GM19324 (cell line): ENCODE measurements around the gene NEK9.
"Not testable (repeated sequence)": the region's sequence is repeated elsewhere in the genome, so short reads cannot be mapped to it uniquely, and the experiment has no call there.

ENCODE experiments used
- ATAC-seq: cut with Tn5 transposase; IDR thresholded peaks from one replicate; pipeline ENCODE4 v1.9.1; 2021; ENCODE audit warnings: mild to moderate bottlenecking, moderate library complexity; ENCODE audit not compliant: unreplicated experiment, low FRiP score

NEK9 gene

DNA sequence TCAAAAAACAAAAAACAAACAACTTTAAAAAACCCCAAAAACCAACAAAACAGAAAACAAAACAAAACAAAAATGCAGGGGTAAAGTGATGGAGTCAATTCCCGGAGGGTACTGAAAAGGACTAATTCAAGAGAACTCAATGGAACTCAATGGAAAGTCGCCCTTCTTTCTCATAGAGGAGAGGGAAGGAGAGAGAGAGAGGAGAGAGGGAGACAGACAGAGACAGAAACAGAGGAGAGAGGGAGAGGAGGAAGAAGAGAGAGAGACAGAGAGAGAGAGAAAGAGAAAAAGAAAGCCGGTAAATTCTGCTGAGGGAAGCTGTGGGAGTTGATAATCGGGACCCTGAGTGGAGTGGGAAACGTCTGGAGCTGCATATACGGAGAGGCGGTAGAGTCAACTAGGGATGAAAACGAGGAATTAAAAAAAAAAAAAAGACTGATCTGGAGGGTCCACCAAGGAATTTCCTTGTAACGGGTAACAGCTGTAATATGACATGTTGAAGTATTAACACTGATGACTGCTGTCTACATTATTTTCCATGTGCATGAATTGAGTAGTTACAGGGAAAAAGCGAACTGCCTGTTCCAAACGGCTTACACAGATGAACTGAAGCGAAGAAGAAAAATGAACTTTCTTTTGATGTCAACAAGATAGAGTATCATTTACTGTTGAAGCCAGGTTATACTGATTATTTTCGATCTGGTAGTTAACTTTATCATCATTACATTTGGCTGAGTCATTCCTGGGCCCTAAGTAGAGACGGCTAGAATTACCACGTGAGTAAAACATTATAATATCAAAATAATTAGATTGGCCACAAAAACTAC, 58.3 kb downstream of the NEK9 start:
- ATAC-seq = no peak

DNA sequence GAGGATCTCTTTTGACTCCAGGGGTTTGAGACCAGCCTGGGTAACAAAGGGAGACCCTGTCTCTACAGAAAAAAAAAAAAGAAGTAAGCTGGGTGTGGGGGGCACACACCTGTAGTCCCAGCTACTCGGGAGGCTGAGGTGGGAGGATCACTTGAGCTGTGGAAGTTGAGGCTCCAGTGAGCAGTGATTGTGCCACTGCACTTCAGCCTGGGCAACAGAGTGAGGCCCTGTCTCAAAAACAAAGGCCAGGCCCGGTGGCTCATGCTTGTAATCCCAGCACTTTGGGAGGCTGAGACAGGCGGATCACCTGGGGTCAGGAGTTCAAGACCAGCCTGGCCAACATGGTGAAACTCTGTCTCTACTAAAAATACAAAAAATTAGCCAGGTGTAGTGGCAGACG, 59.1 kb downstream of the NEK9 start:
- not testable (repeated sequence) for ATAC-seq

DNA sequence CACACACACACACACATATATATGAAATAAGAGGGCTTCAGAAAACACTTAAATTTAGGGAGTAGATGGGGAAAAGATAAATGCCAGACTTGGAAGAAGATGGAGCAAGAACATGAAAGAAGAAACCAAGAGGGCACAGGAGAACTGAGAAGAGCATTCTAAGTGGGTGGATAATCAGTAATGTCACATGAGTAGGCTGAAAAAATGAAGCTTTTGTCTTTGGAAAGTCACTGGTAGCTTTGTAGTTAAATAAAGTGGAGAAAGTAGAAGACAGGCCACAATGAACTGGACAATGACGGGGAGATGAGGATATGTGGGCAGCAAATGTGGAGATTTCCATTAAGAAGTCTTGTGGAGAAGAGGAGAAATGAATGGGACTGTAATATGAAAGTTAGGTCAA, 59.6 kb downstream of the NEK9 start:
- no peak for ATAC-seq

DNA sequence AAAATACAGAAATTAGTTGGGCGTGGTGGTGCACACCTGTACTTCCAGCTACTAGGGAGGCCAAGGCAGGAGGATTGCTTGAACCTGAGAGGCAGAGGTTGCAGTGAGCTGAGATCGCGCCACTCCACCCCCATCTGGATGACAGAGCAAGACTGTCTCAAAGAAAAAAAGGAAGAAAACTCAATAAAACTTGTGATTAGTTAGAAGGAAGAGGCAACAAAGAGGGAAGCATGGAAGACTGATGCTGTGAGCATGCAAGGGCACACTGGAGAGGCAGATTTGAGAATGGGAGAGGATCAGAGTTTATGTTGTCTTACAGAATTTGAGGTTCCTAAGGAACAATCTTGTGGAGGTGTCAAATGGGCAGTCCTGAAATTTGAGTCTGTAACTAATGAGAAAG, 60.2 kb downstream of the NEK9 start:
- no peak for ATAC-seq

DNA sequence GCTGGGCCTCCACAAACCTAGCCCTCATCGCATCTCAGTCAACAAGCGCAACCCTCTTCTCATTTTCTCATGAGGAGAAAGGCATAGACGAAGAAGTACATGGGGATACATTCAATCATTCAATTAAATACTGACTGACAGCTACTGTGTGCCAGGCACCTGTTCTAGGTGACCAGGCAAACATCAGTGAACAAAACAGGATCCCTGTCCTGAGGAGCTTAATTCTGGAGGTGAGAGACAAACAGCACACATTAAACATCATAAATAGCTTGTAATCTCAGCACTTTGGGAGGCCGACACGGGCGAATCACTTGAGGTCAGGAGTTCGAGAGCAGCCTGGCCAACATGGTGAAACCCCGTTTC, 62.7 kb downstream of the NEK9 start:
- peak; percentile 10 for ATAC-seq

DNA sequence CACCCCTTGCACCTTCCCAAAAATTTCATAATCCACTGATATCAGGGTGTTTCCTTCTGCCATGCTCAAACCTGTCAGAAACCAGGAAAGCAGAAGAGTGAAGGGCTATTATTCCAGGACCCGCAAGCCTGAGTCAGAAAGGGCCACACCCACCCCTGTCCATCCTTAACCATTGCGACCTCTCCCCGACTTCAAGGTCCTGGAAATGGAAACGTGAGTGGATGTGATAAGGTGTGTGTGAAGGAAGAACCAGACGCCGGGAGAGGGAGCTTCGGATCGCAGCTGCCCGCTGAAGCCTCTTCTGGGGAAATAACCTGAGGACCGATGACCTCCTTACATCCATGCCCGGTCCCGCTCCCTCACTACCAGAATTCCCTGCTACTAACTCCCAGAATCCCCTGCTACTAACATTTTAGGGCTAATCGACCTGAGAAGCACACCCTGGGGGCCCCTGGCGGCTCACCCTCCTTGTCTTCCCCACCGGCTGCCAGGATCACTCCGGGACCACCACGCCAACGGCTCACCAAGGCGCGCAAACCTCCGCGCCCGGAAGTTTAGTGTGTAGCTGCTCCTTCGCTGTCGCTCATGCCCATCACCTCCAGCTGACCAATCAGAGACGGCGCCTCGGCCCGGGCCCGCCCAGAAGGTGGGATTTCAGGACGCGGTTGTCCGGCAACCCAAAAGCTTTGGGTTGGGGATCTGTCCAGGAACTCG, 63.2 kb downstream of the NEK9 start, which contains the start of gene ACYP1:
ACYP1 (minus strand) TSS at position 534 of the 714 bp plus-strand sequence; CDS start at position 63, 471 bp downstream.
- peak; percentile 96 for ATAC-seq

DNA sequence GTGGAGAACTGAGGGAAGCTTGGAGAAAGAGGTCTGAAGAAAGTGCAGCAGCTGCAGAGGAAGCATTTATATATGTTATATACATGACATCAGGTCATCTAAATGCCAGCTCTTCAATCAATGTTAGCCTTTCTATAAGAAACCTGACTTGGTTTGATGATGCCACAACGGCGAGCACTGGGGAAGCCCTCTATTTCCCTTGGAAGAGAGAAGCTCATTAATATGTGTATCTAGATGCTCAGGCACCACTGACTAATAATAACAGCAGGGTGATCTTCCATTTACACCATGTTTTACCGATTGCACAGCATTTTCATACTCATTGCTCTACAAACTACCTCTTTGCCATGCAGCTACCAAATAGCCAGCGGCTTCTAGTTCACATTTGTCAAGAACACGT, 63.8 kb downstream of the NEK9 start:
- ATAC-seq = no peak

DNA sequence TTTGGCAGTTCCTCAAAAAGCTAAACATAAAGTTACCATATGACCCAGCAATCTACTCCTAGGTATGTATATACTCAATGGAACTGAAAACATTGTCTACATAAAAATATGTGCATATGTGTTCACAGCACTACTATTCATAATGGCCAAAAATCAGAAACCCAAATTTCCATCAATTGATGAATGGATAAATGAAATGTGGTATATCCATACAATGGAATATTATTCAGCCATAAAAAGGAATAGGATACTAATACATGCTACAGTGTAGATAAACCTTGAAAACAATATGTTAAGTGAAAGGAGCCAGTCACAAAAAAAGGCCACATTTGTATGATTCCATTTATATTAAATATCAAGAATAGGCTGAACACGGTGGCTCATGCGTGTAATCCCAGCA, 66.4 kb downstream of the NEK9 start:
- no peak for ATAC-seq

DNA sequence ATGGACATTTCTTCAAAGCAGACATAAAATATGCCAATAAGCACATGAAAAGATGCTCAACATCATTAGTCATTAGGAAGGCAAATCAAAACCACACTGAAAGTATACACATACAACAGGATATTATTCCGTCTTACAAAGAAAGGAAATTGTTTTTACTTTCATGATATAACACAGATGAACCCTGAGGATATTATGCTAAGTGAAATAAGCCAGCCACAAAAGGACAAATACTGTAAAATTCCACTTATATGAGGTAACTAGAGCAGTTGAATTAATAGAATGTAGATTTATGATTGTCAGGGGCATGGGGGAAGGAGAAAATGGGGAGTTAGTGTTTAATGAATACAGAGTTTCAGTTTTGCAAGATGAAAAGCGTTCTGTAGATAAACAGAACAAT, 67.2 kb downstream of the NEK9 start:
- no peak for ATAC-seq

DNA sequence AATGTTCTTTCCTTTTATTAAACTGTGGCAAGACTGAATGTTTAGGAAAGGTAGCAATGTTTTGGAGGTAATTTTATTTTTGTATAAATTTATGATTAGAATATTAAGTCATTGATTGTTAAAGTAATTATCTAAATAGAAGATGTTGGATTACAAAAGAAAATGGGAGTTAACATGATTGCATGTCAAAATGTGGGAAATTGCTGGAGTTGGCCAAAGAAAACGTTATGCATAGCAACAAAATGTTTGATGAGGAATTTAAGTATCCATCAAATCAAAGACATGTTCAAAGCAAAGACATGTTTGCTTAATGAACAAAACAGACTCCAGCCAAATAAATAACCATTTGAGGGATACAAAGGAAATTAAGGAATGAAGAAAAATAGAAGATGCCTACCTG, 72.4 kb downstream of the NEK9 start:
- ATAC-seq = no peak

DNA sequence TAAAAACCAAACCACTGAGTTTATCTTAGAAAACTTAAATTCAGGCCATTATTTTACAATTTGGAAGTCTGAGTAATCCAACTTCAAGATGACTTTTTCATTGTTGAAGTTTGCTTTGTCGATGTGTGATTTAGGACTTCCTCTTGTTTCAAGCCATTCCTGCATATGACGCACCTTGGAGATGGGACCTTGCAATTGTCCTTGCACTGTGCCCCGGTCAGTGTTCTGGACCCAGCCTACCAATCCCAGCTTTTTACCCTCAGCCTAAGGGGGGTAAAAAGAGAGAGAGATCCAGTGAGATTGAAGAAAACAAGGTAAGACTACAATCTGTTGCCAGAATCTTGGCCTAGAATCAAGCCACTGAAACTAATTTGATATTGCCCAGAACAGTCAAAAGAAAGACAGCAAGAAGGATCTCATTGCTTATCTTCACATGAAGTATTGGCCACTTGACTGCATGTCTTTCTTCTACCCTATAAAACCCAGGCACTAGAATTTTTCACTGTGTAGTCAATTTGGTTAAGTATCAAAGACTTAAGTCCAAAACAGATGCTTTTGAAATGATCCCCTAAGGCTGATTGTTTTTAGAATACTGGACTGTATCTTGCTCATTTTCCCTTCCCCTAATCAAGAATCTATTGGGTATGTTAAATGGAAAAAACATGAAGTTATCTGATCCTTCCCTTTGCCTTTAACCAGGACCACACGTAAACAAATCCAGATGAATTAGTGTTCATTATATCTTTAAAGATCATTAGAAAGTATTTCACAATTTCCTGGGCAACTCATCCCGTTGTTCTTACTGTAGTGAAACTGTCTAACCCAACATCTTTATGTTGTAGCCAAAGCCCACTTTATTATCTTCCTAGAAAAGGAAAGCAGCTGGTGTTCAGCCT, 73.2 kb downstream of the NEK9 start:
- no peak for ATAC-seq

DNA sequence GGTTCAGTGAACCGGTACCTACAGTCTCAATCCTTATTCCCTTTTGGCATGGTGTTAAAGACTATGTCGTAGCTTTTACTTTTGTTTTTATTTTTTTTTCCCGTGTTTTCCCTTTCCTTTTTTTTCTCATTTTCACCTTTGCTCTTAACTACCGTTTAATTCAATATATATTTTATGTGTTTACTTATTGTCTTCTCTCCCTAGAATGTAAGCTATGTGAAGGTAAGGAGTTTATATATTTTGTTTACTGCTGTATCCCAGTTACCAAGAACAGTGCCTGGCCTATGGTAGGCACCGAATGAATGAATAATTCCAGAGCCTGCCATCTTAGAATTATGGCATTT, 75.3 kb downstream of the NEK9 start:
- no peak for ATAC-seq

DNA sequence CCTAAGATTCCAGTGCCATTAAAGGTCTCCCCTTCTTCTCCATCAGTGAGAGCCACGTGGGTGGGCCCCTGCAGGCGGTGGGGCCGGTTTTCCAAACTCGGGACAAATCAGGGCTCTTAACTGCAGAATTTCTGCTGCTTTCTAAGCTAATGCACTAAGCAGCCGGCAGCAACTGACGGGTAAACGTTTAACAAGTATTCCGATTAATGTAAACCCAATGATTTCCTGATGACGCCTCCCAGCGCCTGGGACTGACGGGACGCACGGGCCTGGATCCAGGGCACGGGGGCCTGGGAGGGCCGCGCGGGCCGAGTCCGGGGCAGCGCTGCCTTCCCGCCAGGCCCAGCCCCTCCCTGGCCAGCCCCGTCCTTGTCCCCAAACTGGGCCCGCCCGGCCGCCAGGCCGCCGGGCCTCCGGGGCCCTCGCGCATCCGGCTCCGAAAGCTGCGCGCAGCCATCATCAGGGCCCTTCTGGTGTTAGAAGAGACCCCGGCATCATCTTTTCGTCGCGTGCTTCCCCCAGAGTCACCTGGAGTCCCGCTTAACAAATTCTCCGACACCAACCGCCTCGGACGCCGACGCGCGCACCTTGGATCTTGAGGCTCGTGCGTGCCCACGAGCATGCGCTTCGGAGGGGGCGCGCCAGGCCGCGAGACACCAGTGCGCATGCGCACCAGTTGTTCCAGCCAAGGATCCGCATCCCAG, 75.8 kb downstream of the NEK9 start, which contains the start of gene MLH3:
MLH3 (minus strand) TSS at position 616 of the 704 bp plus-strand sequence. CDS start 1,812 bp downstream, outside the sequence.
- ATAC-seq = peak; percentile 75

DNA sequence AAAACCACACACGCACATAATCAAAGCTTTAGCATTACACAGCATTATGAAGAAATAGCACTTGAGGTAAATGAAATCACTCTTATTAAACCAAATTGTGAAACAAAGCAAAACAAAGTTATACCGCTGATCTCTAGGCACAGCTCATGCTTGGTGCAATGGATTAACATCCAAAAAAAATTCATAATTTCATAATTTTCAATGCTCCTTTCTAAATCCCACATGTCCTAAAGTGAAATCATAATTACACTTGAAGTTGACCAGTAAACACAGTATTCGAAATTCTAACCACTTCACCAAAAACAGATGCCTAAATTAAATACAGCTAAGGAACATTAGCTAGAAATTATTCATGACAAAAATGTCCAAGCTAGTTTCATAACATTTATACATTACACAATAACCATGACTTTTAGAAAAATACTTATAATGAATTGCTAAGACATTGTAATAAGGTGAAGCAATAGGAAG, 77.1 kb downstream of the NEK9 start:
- no peak for ATAC-seq

DNA sequence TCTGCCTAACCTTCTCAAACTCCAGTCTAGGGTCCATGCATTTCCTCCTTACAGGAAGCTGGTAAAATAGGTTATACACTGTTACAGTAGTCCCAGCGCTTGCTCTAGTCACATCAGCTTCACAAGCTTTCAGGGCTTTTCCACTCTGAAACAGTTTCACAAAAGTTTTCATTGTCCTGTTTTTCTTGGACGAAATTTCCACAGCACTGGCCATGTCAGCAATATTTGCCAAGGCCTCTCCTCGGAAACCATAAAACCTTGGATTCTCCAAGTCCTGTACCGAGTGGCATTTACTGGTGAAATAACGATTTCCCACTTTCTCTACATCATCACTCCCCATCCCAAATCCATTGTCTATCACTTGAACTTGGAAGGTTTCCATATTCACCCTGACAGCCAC, 77.7 kb downstream of the NEK9 start:
- no peak for ATAC-seq

DNA sequence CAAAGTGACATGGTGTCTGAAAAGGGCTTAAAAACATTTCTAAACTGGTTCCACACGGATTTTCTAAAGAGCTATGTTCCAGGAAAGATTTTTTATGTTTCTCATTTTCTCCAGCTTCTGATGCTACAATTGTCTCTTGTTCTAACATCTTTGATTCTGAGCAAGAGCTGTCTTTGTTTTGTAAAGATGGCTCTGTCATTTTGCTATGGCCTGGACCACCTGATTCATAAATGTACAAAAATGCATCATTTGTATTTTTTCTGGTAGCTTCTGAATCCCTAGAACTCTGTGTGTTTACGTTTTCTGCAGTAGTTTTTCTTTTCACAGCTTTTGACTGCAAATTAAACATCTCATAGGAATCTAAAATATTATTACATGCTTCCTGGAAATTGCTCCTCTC, 78.7 kb downstream of the NEK9 start:
- no peak for ATAC-seq

DNA sequence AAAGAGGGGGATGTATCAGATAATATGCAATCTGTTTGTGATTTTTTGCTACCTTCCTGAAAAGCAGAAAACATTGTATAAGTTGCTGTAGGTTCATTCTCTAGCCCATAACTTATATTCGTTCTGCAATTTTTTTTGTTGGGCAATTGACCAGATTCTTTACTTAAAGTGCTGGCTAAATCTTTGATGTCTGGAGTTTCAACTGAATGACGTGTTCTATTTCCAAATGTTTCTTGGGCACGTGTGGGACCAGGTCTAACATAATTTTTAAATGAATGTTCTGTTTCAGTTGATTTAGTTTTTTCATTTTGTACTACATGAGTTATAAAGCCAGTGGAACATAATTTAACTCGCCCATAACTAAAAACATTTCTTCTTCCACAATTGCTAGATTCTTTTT, 79.3 kb downstream of the NEK9 start:
- ATAC-seq = no peak

DNA sequence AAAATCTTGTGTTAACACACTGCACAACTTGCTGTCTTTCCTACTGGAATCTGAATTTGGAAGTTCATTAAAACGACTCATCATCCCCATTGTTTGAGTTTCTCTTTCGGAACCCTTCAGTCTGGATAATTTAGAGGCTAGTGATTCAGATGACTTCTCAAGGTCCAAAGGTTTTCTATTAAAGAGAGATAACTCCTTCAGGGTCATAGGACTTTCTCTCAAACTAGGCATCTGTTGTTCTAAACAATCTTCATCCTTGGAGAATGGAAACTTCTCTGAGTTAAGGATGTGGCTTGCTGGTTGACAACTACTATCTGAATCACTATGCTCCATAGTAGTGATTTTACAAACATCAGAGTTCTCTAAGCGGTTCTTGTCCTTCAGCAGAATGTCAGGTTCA, 79.9 kb downstream of the NEK9 start:
- ATAC-seq = no peak

DNA sequence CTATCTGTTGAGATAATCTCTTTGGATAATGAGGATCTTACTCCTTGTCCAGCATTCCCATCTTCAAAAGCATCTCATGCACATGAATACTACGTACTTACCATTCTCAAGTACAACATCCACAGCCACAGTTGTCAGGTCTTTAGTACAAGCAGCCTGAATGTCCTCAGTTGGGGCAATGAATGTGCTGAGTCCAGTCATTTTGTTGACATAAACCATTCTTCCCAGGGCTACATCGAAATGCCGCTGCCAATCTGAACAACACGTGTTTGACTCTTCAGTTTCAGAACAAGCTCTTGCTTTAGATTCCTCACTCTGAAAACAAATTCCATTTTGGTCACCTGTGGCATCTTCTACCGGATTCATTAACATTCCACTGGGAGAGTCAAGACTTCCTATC, 80.6 kb downstream of the NEK9 start:
- ATAC-seq = no peak

DNA sequence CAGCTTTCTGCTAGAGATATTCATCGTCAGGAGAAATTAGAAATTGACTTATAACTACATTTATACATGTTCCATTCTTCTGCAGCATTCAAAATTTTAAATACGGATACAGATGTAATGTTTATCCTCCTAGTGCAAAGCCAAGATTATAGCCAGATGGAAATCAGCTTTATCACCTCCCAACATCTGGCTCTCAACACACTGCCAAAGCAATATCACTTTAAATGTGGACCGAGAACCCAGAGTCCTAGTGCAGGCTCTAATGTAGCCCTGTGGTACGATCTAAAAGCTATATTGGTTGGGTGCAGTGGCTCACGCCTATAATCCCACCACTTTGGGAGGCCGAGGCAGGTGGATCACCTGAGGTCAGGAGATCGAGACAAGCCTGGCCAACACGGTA, 82.1 kb downstream of the NEK9 start:
- no peak for ATAC-seq
